NB4 (cell line): ENCODE data around the gene KANSL3.

Source experiments
- CTCF ChIP-seq: IDR thresholded peaks from one replicate; pipeline ENCODE4 v1.5.1; 2012; ENCODE audit warnings: low read depth, low read length
- MYC ChIP-seq: IDR thresholded peaks from 2 replicates; pipeline ENCODE4 v1.6.1; 2011; ENCODE audit warnings: low read depth, low read length
- POLR2A ChIP-seq: IDR thresholded peaks from 2 replicates; pipeline ENCODE4 v1.6.1; 2011; ENCODE audit warnings: mild to moderate bottlenecking; ENCODE audit not compliant: insufficient read length; ENCODE audit errors: extremely low read depth
- TF ChIP-seq, protein P1 (sequence below): IDR thresholded peaks from 2 replicates; pipeline ENCODE4 v1.6.1; 2011; ENCODE audit warnings: low read depth, low read length

GRCh38 chr2:96555146-96555610, 82.9 kb downstream of the KANSL3 start:
- TF ChIP-seq CTCF = no peak
- TF ChIP-seq, protein P1, sequence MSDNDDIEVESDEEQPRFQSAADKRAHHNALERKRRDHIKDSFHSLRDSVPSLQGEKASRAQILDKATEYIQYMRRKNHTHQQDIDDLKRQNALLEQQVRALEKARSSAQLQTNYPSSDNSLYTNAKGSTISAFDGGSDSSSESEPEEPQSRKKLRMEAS = no peak
- TF ChIP-seq POLR2A = no peak
- TF ChIP-seq MYC = no peak
